PC-3 (cell line): ENCODE data around the gene TBC1D28. TPM values are rescaled to one million over a fixed set of nuclear protein-coding genes. Genes with fewer than 3 reads are reported as not detected.
"Not testable (repeated sequence)": the region's sequence is repeated elsewhere in the genome, so short reads cannot be mapped to it uniquely, and the experiment has no call there.

Experiments
- ATAC-seq: fragments of 200-7000 bp; cut with Tn5 transposase; 2 replicates; pipeline ENCODE4 v1.9.1; 2020; ENCODE audit warnings: mild to moderate bottlenecking, moderate library complexity
- BruUV-seq: library from RNA; stranded (reverse); fragments of 400-500 nt; replicated peaks from 2 replicates; lab custom pipeline; 2021; lab: Mats Ljungman, UMichigan
- CTCF ChIA-PET: fragments of 300-600 bp; sonication (Branson Sonifier 250); formaldehyde crosslinking; loops from one replicate; lab custom pipeline; 2022; ENCODE audit warnings: antibody characterized with exemption; lab: Charles Lee
- POLR2A ChIA-PET: fragments of 300-600 bp; sonication (Branson Sonifier 250); formaldehyde crosslinking; loops from one replicate; lab custom pipeline; 2022; ENCODE audit warnings: antibody characterized with exemption; ENCODE audit not compliant: unreplicated experiment; lab: Charles Lee
- DNase-seq: peaks from one replicate; pipeline ENCODE4 v3.0.0-alpha.2; 2015
- H2AFZ ChIP-seq: fragments of 300-600 bp; sonication (generic); 2 replicates; pipeline ENCODE4 v1.6.0; 2016; ENCODE audit warnings: antibody characterized with exemption, low read length
- H3F3A ChIP-seq: fragments of 300-600 bp; sonication (generic); one replicate; pipeline ENCODE4 v1.6.0; 2017; ENCODE audit warnings: antibody characterized with exemption, low read length, control low read depth, mild to moderate bottlenecking; ENCODE audit not compliant: unreplicated experiment
- H3K27ac ChIP-seq: fragments of 300-600 bp; sonication (generic); 2 replicates; pipeline ENCODE4 v1.5.1; 2016; ENCODE audit warnings: mild to moderate bottlenecking, low read length
- H3K27me3 ChIP-seq: fragments of 300-600 bp; sonication (generic); 2 replicates; pipeline ENCODE4 v1.6.1; 2016; ENCODE audit warnings: low read length, mixed read lengths
- H3K36me3 ChIP-seq: fragments of 300-600 bp; sonication (generic); 2 replicates; pipeline ENCODE4 v1.6.1; 2016; ENCODE audit warnings: low read depth, mixed run types, low read length, mixed read lengths
- H3K4me1 ChIP-seq: fragments of 300-600 bp; sonication (generic); 2 replicates; pipeline ENCODE4 v1.5.1; 2016; ENCODE audit warnings: low read length; ENCODE audit not compliant: insufficient read depth
- H3K4me2 ChIP-seq: fragments of 300-600 bp; sonication (generic); 2 replicates; pipeline ENCODE4 v1.6.0; 2016; ENCODE audit warnings: low read length
- H3K4me3 ChIP-seq: fragments of 300-600 bp; sonication (generic); 2 replicates; pipeline ENCODE4 v1.5.1; 2016; ENCODE audit warnings: mild to moderate bottlenecking, low read length, mixed read lengths
- H3K79me2 ChIP-seq: fragments of 300-600 bp; sonication (generic); 2 replicates; pipeline ENCODE4 v1.6.1; 2017; ENCODE audit warnings: low read length, mixed read lengths
- H3K9ac ChIP-seq: fragments of 300-600 bp; sonication (generic); 2 replicates; pipeline ENCODE4 v1.6.0; 2016; ENCODE audit warnings: mild to moderate bottlenecking, low read length
- H3K9me2 ChIP-seq: fragments of 300-600 bp; sonication (generic); replicated peaks from 2 replicates; pipeline ENCODE4 v1.6.1; 2016; ENCODE audit warnings: mixed run types, low read length, mixed read lengths
- H3K9me3 ChIP-seq: fragments of 300-600 bp; sonication (generic); 2 replicates; pipeline ENCODE4 v1.6.1; 2016; ENCODE audit warnings: low read length, mixed read lengths
- H4K20me1 ChIP-seq: fragments of 300-600 bp; sonication (generic); 2 replicates; pipeline ENCODE4 v1.6.1; 2016; ENCODE audit warnings: low read length, mixed read lengths
- CTCF ChIP-seq: fragments of 300-600 bp; sonication (generic); conservative IDR thresholded peaks from 2 replicates; pipeline ENCODE4 v1.5.1; 2017; ENCODE audit warnings: antibody characterized with exemption, low read depth, mild to moderate bottlenecking, low read length
- EZH2 ChIP-seq: fragments of 300-600 bp; sonication (generic); IDR thresholded peaks from one replicate; pipeline ENCODE4 v1.6.1; 2017; ENCODE audit warnings: antibody characterized with exemption, mild to moderate bottlenecking, low read length; ENCODE audit not compliant: unreplicated experiment
- EZH2phosphoT487 ChIP-seq: fragments of 300-600 bp; sonication (generic); IDR thresholded peaks from 2 replicates; pipeline ENCODE4 v1.6.1; 2018; ENCODE audit warnings: mild to moderate bottlenecking, antibody characterized with exemption, low read length, borderline replicate concordance
- intact Hi-C: fragments of 100-400 bp; cut with micrococcal nuclease; formaldehyde crosslinking; loops from 2 replicates; pipeline ENCODE4 v1.9.0; 2023
- total RNA-seq: library from RNA; depleted of rRNA; stranded (reverse); fragments of >200 nt; gene quantifications from 2 replicates; pipeline ENCODE4 v1.2.3, GENCODE V29; 2014

Gene TBC1D28
- total RNA-seq, 1 experiment from 2014 or later = not detected

GRCh38 chr17:18636237-18636636 is 8.0 kb downstream of the TBC1D28 start:
- POLR2A ChIA-PET, BruUV-seq, H3K79me2 ChIP-seq, CTCF ChIA-PET, H2AFZ ChIP-seq, ATAC-seq, H3K4me3 ChIP-seq, DNase-seq, H3K9me3 ChIP-seq, H4K20me1 ChIP-seq, H3K9ac ChIP-seq, H3F3A ChIP-seq, H3K9me2 ChIP-seq, H3K4me1 ChIP-seq, H3K27ac ChIP-seq, H3K36me3 ChIP-seq, H3K27me3 ChIP-seq, intact Hi-C loops, H3K4me2 ChIP-seq: not testable (repeated sequence)

GRCh38 chr17:18635773-18636172 is 8.4 kb downstream of the TBC1D28 start:
- H3K4me2 ChIP-seq, H3K9me3 ChIP-seq, ATAC-seq, H3K4me1 ChIP-seq, H3K9ac ChIP-seq, intact Hi-C loops, BruUV-seq, POLR2A ChIA-PET, CTCF ChIA-PET, H4K20me1 ChIP-seq, H3K79me2 ChIP-seq, DNase-seq, H3K36me3 ChIP-seq, H3K27me3 ChIP-seq, H3F3A ChIP-seq, H3K4me3 ChIP-seq, H2AFZ ChIP-seq, H3K9me2 ChIP-seq, H3K27ac ChIP-seq: not testable (repeated sequence)

- BruUV-seq, H3K27ac ChIP-seq, H3K9me3 ChIP-seq, ATAC-seq, H3K27me3 ChIP-seq, H3K4me3 ChIP-seq, H3K9me2 ChIP-seq, DNase-seq, H3K9ac ChIP-seq, H4K20me1 ChIP-seq, H3K36me3 ChIP-seq, H3F3A ChIP-seq, POLR2A ChIA-PET, H3K4me1 ChIP-seq, H3K4me2 ChIP-seq, CTCF ChIA-PET, H2AFZ ChIP-seq, intact Hi-C loops, H3K79me2 ChIP-seq: not testable (repeated sequence)
These were observed 9.5 kb downstream of the TBC1D28 start for GRCh38 chr17:18634550-18635263.

- Histone ChIP-seq H3K4me2 (no peak overlapping the region), H3K9ac (no peak overlapping the region), H3K4me1 (no peaks in the 10 kb centered on the region), H3K27me3 (no peaks in the 10 kb centered on the region), H3K79me2 (no peaks in the 10 kb centered on the region), H3F3A (no peaks in the 10 kb centered on the region), H4K20me1 (no peaks in the 10 kb centered on the region), H2AFZ (no peak overlapping the region), H3K9me2 (no peaks in the 10 kb centered on the region), H3K27ac (no peak overlapping the region), H3K4me3 (no peak overlapping the region), H3K9me3 (no peaks in the 10 kb centered on the region), H3K36me3 (no peaks in the 10 kb centered on the region)
- intact Hi-C loops = no loop called here
- ChIA-PET CTCF (no interaction called here), POLR2A (no interaction called here)
- ATAC-seq (no peak), DNase-seq (no peak)
- no peak for TF ChIP-seq EZH2
- TF ChIP-seq CTCF = no peak
- TF ChIP-seq EZH2phosphoT487 = no peak
- no TSS peak for BruUV-seq
These were observed 17.9 kb downstream of the TBC1D28 start for GRCh38 chr17:18626152-18626870.
